LNCAP (cell line): ENCODE measurements around the gene SCN9A.

ENCODE experiments used
- TF ChIP-seq, protein P1 (sequence below): fragments of 450-650 bp; IDR thresholded peaks from 2 replicates; pipeline ENCODE4 v1.5.1; 2017; ENCODE audit warnings: mild to moderate bottlenecking

The SCN9A gene

GRCh38 chr2:166360906-166361305 lies 14.8 kb downstream of the SCN9A start:
- TF ChIP-seq, protein P1, sequence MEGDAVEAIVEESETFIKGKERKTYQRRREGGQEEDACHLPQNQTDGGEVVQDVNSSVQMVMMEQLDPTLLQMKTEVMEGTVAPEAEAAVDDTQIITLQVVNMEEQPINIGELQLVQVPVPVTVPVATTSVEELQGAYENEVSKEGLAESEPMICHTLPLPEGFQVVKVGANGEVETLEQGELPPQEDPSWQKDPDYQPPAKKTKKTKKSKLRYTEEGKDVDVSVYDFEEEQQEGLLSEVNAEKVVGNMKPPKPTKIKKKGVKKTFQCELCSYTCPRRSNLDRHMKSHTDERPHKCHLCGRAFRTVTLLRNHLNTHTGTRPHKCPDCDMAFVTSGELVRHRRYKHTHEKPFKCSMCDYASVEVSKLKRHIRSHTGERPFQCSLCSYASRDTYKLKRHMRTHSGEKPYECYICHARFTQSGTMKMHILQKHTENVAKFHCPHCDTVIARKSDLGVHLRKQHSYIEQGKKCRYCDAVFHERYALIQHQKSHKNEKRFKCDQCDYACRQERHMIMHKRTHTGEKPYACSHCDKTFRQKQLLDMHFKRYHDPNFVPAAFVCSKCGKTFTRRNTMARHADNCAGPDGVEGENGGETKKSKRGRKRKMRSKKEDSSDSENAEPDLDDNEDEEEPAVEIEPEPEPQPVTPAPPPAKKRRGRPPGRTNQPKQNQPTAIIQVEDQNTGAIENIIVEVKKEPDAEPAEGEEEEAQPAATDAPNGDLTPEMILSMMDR, result no peak

DNA sequence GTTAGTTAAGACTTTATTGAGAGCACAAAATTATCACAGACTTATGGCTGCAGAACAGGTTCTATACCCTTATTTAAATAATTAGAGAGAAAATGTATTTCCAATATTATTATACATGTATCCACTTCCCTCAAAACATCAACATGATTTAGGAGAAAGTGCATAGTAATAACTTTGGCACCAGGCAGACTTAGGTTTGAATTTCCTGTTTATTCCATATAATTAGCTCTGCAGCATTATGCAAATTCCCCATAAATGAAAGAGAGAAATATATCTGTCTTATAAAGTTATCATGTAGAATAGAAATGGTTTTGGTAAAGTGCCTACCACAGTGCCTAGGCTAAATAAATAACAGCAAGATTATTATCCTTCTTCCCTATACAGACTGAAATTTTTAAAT lies 15.3 kb downstream of the SCN9A start:
- TF ChIP-seq, protein P1, result no peak

DNA sequence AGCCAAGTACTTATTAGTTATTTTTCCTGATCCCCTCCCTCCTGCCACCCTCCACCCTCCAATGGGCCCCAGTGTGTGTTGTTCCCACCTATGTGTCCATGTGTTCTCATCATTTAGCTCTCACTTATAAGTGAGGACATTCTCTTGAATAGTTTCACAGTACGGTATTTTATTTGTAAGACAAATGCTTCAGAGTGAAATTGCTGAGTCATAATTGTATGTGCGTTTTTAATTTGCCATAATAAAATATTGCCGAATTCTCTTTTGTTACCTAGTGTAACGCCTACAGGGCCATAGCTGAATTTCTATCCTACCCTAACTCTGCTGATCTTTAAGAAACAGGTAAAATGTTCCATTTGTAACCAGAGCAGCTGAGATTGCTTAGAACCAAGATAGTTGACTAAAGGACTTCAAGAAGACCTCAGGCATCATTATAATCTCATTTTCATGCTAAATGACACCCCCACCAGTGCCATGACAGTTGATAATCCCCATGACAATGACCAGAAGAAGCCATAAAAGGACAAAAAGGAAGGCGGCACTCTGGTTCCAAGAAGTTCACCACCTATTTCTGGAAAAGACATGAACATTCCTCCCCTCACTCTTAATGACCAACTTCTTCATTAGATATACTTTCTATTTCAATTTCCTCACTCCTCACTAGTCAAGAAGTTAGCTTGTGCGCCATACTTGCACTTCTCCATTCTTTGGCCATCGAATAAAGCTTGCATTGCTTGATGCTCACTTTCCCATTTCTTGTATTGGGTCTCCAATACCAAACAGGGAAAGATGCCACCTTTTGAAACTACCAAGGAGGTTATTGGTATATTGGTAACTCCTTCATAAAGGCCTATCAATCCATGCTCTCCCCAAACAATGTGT lies 18.4 kb downstream of the SCN9A start:
- TF ChIP-seq, protein P1, result no peak

GRCh38 chr2:166351319-166351718 lies 24.4 kb downstream of the SCN9A start:
- TF ChIP-seq, protein P1, result no peak

DNA sequence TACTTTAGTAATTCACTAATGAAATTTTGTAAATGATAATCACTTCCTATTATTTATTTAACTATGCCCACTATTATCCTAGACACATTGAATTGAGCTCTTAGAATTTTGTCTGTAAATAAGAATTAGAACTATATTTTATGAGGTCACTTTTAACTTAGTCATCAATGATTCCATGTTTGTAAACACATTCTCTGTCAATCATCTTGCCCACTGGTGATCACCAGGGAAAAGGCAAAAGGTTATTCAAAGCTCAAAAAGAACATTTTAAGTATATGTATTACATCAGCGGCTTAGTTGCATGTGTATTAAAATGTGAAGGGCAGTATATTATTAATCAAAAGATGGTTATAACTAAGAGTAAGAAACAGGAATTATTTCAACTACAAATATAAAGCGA lies 25.2 kb downstream of the SCN9A start:
- TF ChIP-seq, protein P1, result no peak

GRCh38 chr2:166344286-166345113 lies 31.2 kb downstream of the SCN9A start:
- TF ChIP-seq, protein P1, result no peak

- TF ChIP-seq, protein P1, result no peak
Observed at GRCh38 chr2:166343467-166343866, 32.3 kb downstream of the SCN9A start.
